Activated naive CD8-positive, alpha-beta T cell treated with anti-CD3 and anti-CD28 coated beads, Interleukin-2, amount 10 ng/mL, durations not matched to agents 7 days and 5 days (primary cell): ENCODE measurements around the gene DCUN1D3. TPM values are rescaled to one million over a fixed set of nuclear protein-coding genes. Genes with fewer than 3 reads are reported as not detected.
"Not testable (repeated sequence)": the region's sequence is repeated elsewhere in the genome, so short reads cannot be mapped to it uniquely, and the experiment has no call there.

ENCODE experiments used
- ATAC-seq: fragments of 150-1000 bp; cut with Tn5 transposase; one replicate; pipeline ENCODE4 v1.10.0; 2021; ENCODE audit warnings: low read depth, moderate library complexity
- POLR2A ChIA-PET: fragments of 350-600 bp; sonication (Branson Sonifier 250); formaldehyde crosslinking; loops from one replicate; lab custom pipeline; 2021; ENCODE audit warnings: antibody characterized with exemption; lab: Charles Lee
- DNase-seq: peaks from one replicate; pipeline ENCODE4 v3.0.0; 2021
- H3K27ac Mint-ChIP-seq: one replicate; pipeline ENCODE4 v1.8.0; 2022; ENCODE audit warnings: mild to moderate bottlenecking, mixed read lengths
- H3K27me3 Mint-ChIP-seq: one replicate; pipeline ENCODE4 v1.8.0; 2022; ENCODE audit warnings: mild to moderate bottlenecking, moderate library complexity, mixed read lengths
- H3K36me3 Mint-ChIP-seq: one replicate; pipeline ENCODE4 v1.8.0; 2021; ENCODE audit warnings: mild to moderate bottlenecking, mixed read lengths
- H3K4me1 Mint-ChIP-seq: one replicate; pipeline ENCODE4 v1.8.0; 2021; ENCODE audit warnings: mixed read lengths
- H3K4me3 Mint-ChIP-seq: one replicate; pipeline ENCODE4 v1.8.0; 2022; ENCODE audit warnings: mild to moderate bottlenecking, moderate library complexity, mixed read lengths
- H3K9me3 Mint-ChIP-seq: one replicate; pipeline ENCODE4 v1.8.0; 2021; ENCODE audit warnings: mixed read lengths
- total RNA-seq, 2 experiments: library from RNA; stranded (reverse); gene quantifications; one replicate each; pipeline ENCODE4 v1.2.3, GENCODE V29; 2021

DCUN1D3 gene
- total RNA-seq, 2 experiments from 2014 or later: 12.0 to 13.1 TPM

- Mint-ChIP-seq H3K9me3 (no peaks in the 10 kb centered on the region), H3K36me3 (peaks cover 2% of the 10 kb centered on the region), H3K27ac (no peak overlapping the region), H3K4me3 (no peak overlapping the region), H3K27me3 (peaks cover 4% of the 10 kb centered on the region), H3K4me1 (peaks cover 2% of the 10 kb centered on the region)
- no peak for DNase-seq
- POLR2A ChIA-PET: no interaction called here
- ATAC-seq: no peak
These were observed 33.4 kb upstream of the DCUN1D3 start for GRCh38 chr16:20933589-20933988.

- H3K4me3 Mint-ChIP-seq: no peak overlapping the region
- H3K4me1 Mint-ChIP-seq: no peaks in the 10 kb centered on the region
- DNase-seq (no peak), ATAC-seq (no peak)
- no peak overlapping the region for H3K27ac Mint-ChIP-seq
- H3K36me3 Mint-ChIP-seq: peaks cover 7% of the 10 kb centered on the region
- no peaks in the 10 kb centered on the region for H3K9me3 Mint-ChIP-seq
- POLR2A ChIA-PET: no interaction called here
- peaks cover 4% of the 10 kb centered on the region for H3K27me3 Mint-ChIP-seq
These were observed 31.0 kb upstream of the DCUN1D3 start for GRCh38 chr16:20931066-20931600.

GRCh38 chr16:20930365-20930690 is 30.2 kb upstream of the DCUN1D3 start:
- Mint-ChIP-seq H3K27ac (no peak overlapping the region), H3K4me3 (no peak overlapping the region), H3K36me3 (peaks cover 14% of the 10 kb centered on the region), H3K9me3 (no peaks in the 10 kb centered on the region), H3K27me3 (peaks cover 4% of the 10 kb centered on the region), H3K4me1 (no peaks in the 10 kb centered on the region)
- DNase-seq (no peak), ATAC-seq (no peak)
- POLR2A ChIA-PET: interaction anchor here (1.3 kb wide), 1 partner anchor 8 kb away, joined by 4 read pairs; no protein-coding TSS in a partner anchor

DNA sequence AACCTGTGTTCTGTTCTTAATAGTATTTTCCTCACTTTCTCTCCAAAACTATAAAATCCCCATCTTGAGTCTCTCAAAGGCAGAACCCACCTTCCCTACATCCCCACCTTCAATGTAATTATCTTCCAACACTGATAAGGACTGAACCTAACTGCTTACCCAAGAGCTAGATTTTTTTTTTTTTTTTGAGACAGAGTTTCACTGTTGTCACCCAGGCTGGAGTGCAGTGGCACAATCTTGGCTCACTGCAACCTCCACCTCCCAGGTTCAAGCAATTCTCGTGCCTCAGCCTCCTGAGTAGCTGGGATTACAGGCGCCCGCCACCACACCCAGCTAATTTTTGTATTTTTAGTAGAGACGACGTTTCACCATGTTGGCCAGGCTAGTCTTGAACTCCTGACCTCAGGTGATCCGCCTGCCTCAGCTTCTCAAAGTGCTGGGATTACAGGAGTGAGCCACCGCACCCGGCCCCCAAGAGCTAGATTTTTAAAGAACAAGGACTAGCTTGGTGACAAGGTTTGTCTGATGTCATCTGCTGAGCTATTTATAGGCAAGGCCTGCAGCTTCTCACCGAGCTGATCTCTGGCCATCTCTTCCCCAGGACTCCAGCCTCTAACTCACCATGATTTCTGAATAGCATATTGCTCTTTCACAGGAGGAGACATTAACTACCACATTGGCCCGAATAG is 29.7 kb upstream of the DCUN1D3 start:
- not testable (repeated sequence) for DNase-seq, H3K4me1 Mint-ChIP-seq, ATAC-seq, H3K4me3 Mint-ChIP-seq, H3K27me3 Mint-ChIP-seq, H3K27ac Mint-ChIP-seq, H3K9me3 Mint-ChIP-seq
- peaks cover 17% of the 10 kb centered on the region for H3K36me3 Mint-ChIP-seq
- POLR2A ChIA-PET: interaction anchor here (1.3 kb wide), 1 partner anchor 9 kb away, joined by 4 read pairs; no protein-coding TSS in a partner anchor

- POLR2A ChIA-PET: interaction anchor here (1.3 kb wide), 1 partner anchor 9 kb away, joined by 4 read pairs; no protein-coding TSS in a partner anchor
These were observed 28.7 kb upstream of the DCUN1D3 start for GRCh38 chr16:20928774-20929411.

DNA sequence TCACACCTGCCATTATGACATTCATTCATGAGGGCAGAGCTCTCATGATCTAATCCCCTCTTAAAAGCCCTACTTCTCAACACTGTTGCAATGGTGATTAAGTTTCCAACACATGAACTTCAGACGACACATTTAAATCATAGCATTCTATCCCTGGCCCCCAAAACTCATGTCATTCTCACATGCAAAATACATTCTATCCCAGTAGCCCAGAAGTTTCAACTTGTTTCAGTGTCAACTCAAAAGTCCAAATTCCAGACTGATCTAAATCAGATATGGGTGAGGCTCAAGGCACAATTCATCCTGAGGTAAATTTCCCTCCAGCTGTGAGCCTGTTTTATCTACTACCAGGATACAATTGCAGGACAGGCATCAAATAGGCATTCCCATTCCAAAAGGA is 25.6 kb upstream of the DCUN1D3 start:
- no peak overlapping the region for H3K27ac Mint-ChIP-seq
- ATAC-seq: no peak
- H3K27me3 Mint-ChIP-seq: no peaks in the 10 kb centered on the region
- H3K4me1 Mint-ChIP-seq: no peaks in the 10 kb centered on the region
- POLR2A ChIA-PET: no interaction called here
- H3K4me3 Mint-ChIP-seq: no peak overlapping the region
- DNase-seq: no peak
- H3K9me3 Mint-ChIP-seq: no peaks in the 10 kb centered on the region
- peaks cover 23% of the 10 kb centered on the region for H3K36me3 Mint-ChIP-seq

More at GRCh38 chr16:20928774-20929411, 28.7 kb upstream of the DCUN1D3 start:
- peaks cover 2% of the 10 kb centered on the region for H3K27me3 Mint-ChIP-seq
- no peak overlapping the region for H3K4me3 Mint-ChIP-seq
- H3K9me3 Mint-ChIP-seq: no peaks in the 10 kb centered on the region
- H3K36me3 Mint-ChIP-seq: peaks cover 17% of the 10 kb centered on the region
- H3K4me1 Mint-ChIP-seq: no peaks in the 10 kb centered on the region
- DNase-seq (no peak), ATAC-seq (no peak)
- no peak overlapping the region for H3K27ac Mint-ChIP-seq

DNA sequence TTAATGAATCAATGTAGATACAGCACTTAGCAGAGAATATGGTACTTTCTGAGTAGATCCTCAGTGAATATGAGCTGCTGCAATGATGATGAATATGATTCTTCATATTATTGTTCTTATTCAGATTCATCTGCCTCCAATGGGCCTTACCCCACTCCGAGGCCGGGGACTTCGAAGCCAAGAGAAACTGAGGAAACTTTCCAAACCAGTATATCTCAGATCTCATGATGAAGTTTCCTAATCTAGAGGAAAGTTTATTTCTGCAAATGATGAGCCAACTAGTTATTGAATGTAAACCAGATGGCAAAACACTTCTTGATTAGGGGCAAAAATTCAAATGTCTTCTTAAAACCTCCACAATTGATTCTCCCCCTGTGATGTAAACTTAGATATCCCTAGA is 23.7 kb upstream of the DCUN1D3 start:
- POLR2A ChIA-PET: no interaction called here

DNA sequence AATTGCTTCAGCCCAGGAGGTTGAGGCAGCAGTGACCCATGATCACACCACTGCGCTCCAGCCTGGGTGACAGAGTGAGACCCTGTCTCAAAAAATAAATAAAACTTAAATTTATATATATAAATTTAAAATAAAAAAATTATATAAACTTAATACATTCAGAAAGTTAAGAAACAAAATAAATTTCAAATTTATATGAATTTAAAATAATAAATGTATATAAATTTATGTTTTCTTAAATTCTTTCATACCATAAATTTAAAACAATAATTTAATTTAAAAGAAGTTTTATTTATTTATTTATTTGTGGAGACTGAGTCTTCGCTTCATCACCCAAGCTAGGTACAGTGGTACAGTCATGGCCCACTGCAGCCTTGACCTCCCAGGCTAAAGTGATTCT is 20.6 kb upstream of the DCUN1D3 start:
- POLR2A ChIA-PET: interaction anchor here (0.8 to 1.4 kb wide), 2 partner anchors 17 to 34 kb away, joined by 3 read pairs; no protein-coding TSS in a partner anchor
- Mint-ChIP-seq H3K9me3 (no peaks in the 10 kb centered on the region), H3K36me3 (peaks cover 41% of the 10 kb centered on the region)

More for the DNA sequence above, 23.7 kb upstream of the DCUN1D3 start:
- no peak for DNase-seq
- no peaks in the 10 kb centered on the region for H3K9me3 Mint-ChIP-seq
- no peak overlapping the region for H3K27ac Mint-ChIP-seq
- H3K36me3 Mint-ChIP-seq: peaks cover 26% of the 10 kb centered on the region
- no peak overlapping the region for H3K4me3 Mint-ChIP-seq
- no peaks in the 10 kb centered on the region for H3K27me3 Mint-ChIP-seq
- H3K4me1 Mint-ChIP-seq: peaks cover 9% of the 10 kb centered on the region
- ATAC-seq: no peak

GRCh38 chr16:20920091-20920490 is 19.9 kb upstream of the DCUN1D3 start:
- Mint-ChIP-seq H3K27ac (no peak overlapping the region), H3K4me3 (no peak overlapping the region), H3K9me3 (no peaks in the 10 kb centered on the region), H3K36me3 (peaks cover 40% of the 10 kb centered on the region), H3K4me1 (peaks cover 26% of the 10 kb centered on the region), H3K27me3 (no peaks in the 10 kb centered on the region)
- no peak for DNase-seq
- POLR2A ChIA-PET: interaction anchor here (0.8 to 1.4 kb wide), 4 partner anchors 9 to 46 kb away, joined by 3 read pairs; no protein-coding TSS in a partner anchor
- ATAC-seq: no peak

More for the DNA sequence above, 20.6 kb upstream of the DCUN1D3 start:
- H3K27me3 Mint-ChIP-seq: no peaks in the 10 kb centered on the region
- ATAC-seq (no peak), DNase-seq (no peak)
- H3K27ac Mint-ChIP-seq: no peak overlapping the region
- H3K4me1 Mint-ChIP-seq: peaks cover 22% of the 10 kb centered on the region
- H3K4me3 Mint-ChIP-seq: no peak overlapping the region

GRCh38 chr16:20918486-20919239 is 18.5 kb upstream of the DCUN1D3 start:
- H3K27ac Mint-ChIP-seq: peak overlapping the region; percentile 32
- no peak for ATAC-seq

DNA sequence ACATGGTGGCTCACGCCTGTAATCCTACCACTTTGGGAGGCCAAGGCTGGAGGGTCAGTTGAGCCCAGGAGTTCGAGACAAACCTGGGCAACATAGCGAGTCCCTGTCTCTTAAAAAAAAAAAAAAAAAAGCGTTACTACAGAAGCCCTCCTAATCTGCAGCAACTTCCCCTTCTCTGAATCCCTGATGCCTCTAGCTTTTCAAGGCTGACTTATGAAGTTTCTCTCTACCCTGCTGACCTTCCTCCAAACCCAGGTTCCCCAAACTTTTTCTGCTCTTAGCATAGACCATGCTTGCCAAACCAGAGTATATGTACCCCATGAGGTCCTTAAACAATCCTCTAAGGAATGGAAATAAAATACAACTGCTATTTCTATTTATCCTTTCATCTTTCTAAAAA is 16.8 kb upstream of the DCUN1D3 start:
- Mint-ChIP-seq H3K4me3 (no peak overlapping the region), H3K36me3 (peaks cover 35% of the 10 kb centered on the region)

More at GRCh38 chr16:20918486-20919239, 18.5 kb upstream of the DCUN1D3 start:
- Mint-ChIP-seq H3K4me1 (peaks cover 31% of the 10 kb centered on the region), H3K36me3 (peaks cover 38% of the 10 kb centered on the region), H3K27me3 (no peaks in the 10 kb centered on the region), H3K9me3 (no peaks in the 10 kb centered on the region), H3K4me3 (no peak overlapping the region)
- DNase-seq: no peak
- POLR2A ChIA-PET: interaction anchor here (1.2 kb wide), 1 partner anchor 8 kb away, joined by 3 read pairs; no protein-coding TSS in a partner anchor

GRCh38 chr16:20916289-20916688 is 16.1 kb upstream of the DCUN1D3 start:
- POLR2A ChIA-PET: no interaction called here
- H3K4me3 Mint-ChIP-seq: no peak overlapping the region
- H3K36me3 Mint-ChIP-seq: peaks cover 32% of the 10 kb centered on the region
- no peaks in the 10 kb centered on the region for H3K27me3 Mint-ChIP-seq
- H3K4me1 Mint-ChIP-seq: peaks cover 42% of the 10 kb centered on the region
- no peak overlapping the region for H3K27ac Mint-ChIP-seq
- H3K9me3 Mint-ChIP-seq: no peaks in the 10 kb centered on the region
- DNase-seq (no peak), ATAC-seq (no peak)

More for the DNA sequence above, 16.8 kb upstream of the DCUN1D3 start:
- ATAC-seq (no peak), DNase-seq (no peak)
- POLR2A ChIA-PET: no interaction called here
- no peaks in the 10 kb centered on the region for H3K9me3 Mint-ChIP-seq
- H3K27me3 Mint-ChIP-seq: no peaks in the 10 kb centered on the region
- no peak overlapping the region for H3K27ac Mint-ChIP-seq
- H3K4me1 Mint-ChIP-seq: peaks cover 37% of the 10 kb centered on the region

DNA sequence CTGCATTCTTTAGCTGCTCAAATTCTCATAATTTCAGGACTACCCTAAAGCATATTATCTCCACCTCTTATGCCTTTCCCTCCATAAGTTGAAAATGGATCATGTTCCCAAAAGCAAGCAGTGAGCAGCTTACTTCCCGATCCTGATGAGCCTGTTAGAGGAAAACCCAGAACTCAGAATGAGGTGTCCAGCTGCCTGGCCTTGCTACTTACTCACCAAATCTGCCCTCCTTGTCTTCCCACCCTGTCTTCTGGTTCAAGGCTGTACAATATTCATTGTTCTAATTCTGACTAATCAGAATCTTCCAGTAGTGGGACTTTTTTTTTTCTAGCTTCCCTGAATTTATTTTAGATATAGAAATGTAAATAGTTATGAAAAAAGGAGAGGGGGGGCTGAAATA is 11.2 kb upstream of the DCUN1D3 start:
- Mint-ChIP-seq H3K36me3 (peaks cover 32% of the 10 kb centered on the region), H3K9me3 (no peaks in the 10 kb centered on the region), H3K27me3 (no peaks in the 10 kb centered on the region), H3K27ac (peak overlapping the region; percentile 79), H3K4me3 (peak overlapping the region; percentile 52), H3K4me1 (peaks cover 48% of the 10 kb centered on the region)
- DNase-seq (no peak), ATAC-seq (no peak)
- POLR2A ChIA-PET: interaction anchor here (0.9 to 4.4 kb wide), 4 partner anchors 8 to 33 kb away, joined by 3 to 31 read pairs (median 4); partner anchors contain the start of genes DCUN1D3 and LYRM1
